Smooth muscle cell of the brain vasculature (primary cell): Measurements from ENCODE around the gene PIP5K1B.

ENCODE experiments used
- DNase-seq: peaks from one replicate; pipeline ENCODE4 v3.0.0-alpha.2; 2012; ENCODE audit warnings: low read depth, low spot score

Gene PIP5K1B

GRCh38 chr9:68907910-68908309 lies 202.9 kb downstream of the PIP5K1B start:
- no peak for DNase-seq

GRCh38 chr9:68912561-68912960 lies 207.5 kb downstream of the PIP5K1B start:
- DNase-seq = no peak

GRCh38 chr9:68913054-68913453 lies 208.0 kb downstream of the PIP5K1B start:
- DNase-seq = no peak

- no peak for DNase-seq
These were observed 209.7 kb downstream of the PIP5K1B start for GRCh38 chr9:68914751-68915150.

- no peak for DNase-seq
These were observed 214.6 kb downstream of the PIP5K1B start for GRCh38 chr9:68919661-68920060.

GRCh38 chr9:68920921-68921320 lies 215.9 kb downstream of the PIP5K1B start:
- DNase-seq = no peak

GRCh38 chr9:68923480-68923879 lies 218.4 kb downstream of the PIP5K1B start:
- DNase-seq = no peak

GRCh38 chr9:68925175-68925574 lies 220.1 kb downstream of the PIP5K1B start:
- no peak for DNase-seq

GRCh38 chr9:68927165-68927564 lies 222.1 kb downstream of the PIP5K1B start:
- DNase-seq = no peak

- DNase-seq = no peak
These were observed 226.8 kb downstream of the PIP5K1B start for GRCh38 chr9:68931821-68932220.

- DNase-seq = no peak
These were observed 227.4 kb downstream of the PIP5K1B start for GRCh38 chr9:68932458-68932857.

- DNase-seq = no peak
These were observed 228.6 kb downstream of the PIP5K1B start for GRCh38 chr9:68933434-68934328.

- no peak for DNase-seq
These were observed 229.2 kb downstream of the PIP5K1B start for GRCh38 chr9:68934329-68934644.

GRCh38 chr9:68940573-68940972 lies 235.5 kb downstream of the PIP5K1B start:
- no peak for DNase-seq

- DNase-seq = no peak
These were observed 236.9 kb downstream of the PIP5K1B start for GRCh38 chr9:68941780-68942459.

- DNase-seq = no peak
These were observed 237.8 kb downstream of the PIP5K1B start for GRCh38 chr9:68942790-68943189.

- DNase-seq = no peak
These were observed 242.0 kb downstream of the PIP5K1B start for GRCh38 chr9:68947015-68947414.

GRCh38 chr9:68947842-68948569 lies 243.0 kb downstream of the PIP5K1B start:
- DNase-seq = no peak

GRCh38 chr9:68949271-68950000 lies 244.4 kb downstream of the PIP5K1B start:
- no peak for DNase-seq

- no peak for DNase-seq
These were observed 245.1 kb downstream of the PIP5K1B start for GRCh38 chr9:68950188-68950587.

GRCh38 chr9:68950689-68951088 lies 245.6 kb downstream of the PIP5K1B start:
- no peak for DNase-seq
